GM19099 (cell line): Measurements from ENCODE around the gene CUL4A.

Experiments
- POLR2A ChIP-seq: IDR thresholded peaks from 3 replicates; pipeline ENCODE4 v1.6.1; 2011; ENCODE audit warnings: low read depth; ENCODE audit not compliant: insufficient read length; ENCODE audit errors: extremely low read depth

Gene CUL4A

DNA sequence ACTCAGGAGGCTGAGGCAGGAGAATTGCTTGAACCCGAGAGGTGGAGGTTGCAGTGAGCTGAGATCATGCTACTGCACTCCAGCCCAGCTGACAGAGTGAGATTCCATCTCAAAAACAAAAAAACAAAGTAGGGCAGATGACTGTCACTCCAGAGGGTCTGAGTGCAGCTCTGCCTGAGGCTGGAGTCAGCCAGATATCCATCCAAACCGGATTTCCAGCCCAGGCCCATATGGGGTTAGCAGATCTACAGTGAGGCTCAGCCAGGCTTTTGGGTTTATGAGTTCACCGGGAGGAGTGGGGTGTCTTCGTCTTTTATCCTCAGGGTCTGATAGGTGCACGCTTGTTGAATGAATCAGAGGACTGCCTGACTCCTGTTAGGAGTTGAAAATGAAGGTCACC lies 106.6 kb downstream of the CUL4A start:
- no peak for TF ChIP-seq POLR2A
